GM03348 (cell line): ENCODE data around the gene STARD10.

Source experiments
- DNase-seq: peaks from one replicate; pipeline ENCODE4 v3.0.0; 2012; ENCODE audit warnings: low spot score

The STARD10 gene

DNA sequence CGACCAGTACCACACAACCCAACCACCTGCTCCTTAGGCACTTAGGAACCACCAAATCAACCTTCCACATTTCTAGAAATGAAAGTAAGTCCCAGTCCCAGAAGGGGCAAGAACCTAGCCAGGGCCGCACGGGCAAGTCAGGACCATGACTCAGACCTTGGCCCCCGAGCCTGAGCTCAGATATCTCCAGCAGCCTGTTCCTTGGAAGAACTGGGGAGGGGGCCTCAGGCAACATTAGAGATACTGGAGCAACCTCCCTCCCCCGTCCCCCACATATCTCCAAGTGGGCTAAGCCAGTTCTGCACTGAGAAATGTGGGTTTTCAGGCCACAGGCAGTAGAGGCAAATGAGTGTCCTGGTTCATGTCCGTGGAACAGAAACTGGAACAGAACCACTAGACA lies 49.4 kb downstream of the STARD10 start:
- no peak for DNase-seq

DNA sequence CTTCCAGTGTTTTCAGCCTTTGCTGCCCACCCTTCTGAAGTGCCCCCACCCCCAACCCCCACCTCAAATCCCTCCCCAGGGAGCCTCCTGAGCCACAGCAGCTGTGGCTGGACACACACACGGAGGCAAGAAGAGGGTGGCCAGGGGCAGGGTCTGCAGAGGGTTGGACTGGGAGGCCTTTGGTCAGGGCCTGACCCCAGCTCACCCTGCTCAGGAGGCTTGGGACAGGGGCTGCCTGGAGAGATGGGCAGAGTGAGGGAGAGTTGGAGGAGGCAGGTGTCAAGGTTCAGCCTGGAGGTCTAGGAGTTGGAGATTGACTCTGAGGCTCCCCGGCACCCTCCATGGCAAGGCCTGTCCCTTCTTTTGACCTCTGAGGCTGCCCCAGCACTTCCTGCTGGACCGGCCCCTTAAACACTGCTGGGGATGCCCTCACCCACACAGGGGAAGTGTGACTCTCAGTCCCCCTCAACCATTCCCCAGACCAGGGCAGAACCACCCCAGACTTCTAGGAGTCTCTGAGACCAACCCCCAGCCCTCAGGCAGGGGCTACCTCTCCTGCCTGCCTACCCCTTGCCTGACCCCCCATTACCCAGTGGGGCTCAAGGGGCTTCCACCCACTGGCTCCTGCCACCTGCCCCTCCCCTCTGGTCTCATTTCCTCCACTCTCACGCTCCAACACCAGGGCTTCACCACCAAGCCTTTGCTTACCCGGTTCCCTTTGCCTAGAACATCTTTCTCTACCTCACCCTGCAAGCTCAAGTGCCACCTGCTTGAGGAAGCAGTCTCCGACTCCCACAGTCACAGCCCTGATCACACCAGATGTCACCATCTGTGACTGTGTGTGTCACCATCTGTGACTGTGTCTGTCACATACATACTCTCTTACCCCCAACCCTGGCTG lies 50.3 kb downstream of the STARD10 start:
- no peak for DNase-seq

DNA sequence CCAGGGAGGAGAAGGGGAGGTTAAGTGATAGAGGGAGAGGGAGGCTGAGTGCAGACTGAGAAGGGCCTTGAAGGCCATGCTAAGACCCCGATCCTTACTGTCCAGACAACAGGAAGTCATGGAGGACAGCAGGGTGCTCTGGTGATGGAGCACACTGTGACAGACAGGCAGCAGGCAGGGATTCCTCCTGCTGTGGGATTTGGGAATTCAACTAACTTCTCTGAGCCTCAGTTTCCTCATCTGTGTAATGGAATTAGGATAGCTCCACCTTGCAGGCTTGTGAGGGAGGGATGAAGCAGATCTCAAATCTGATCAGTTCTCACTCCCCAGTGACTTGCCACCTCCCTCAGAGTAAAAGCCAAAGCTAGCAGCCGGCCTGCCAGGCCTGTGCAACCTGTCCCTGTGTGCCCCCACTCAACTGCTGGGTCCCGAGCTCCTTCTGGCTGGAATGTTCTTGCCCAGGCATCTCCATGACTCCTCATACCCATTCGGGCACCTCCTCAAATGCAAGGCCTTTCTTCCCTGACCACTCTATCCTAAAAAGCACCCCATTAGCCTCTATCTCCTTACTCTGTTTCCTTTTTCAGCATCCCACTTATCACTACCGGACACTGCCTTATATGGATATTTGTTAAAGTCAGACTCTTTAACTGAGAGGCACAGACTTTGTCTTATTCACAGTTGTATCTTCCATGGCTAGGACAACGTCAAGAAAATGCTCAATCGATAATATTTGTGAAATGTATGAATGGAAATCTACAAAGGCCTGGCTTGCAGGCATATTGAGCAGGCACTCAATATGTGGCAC lies 51.1 kb downstream of the STARD10 start:
- no peak for DNase-seq

- no peak for DNase-seq
These were observed 51.9 kb downstream of the STARD10 start for GRCh38 chr11:72741849-72742512.

GRCh38 chr11:72741429-72741833 lies 52.4 kb downstream of the STARD10 start:
- no peak for DNase-seq

GRCh38 chr11:72740562-72741428 lies 53.1 kb downstream of the STARD10 start:
- no peak for DNase-seq

GRCh38 chr11:72740060-72740424 lies 53.8 kb downstream of the STARD10 start:
- DNase-seq: no peak

DNA sequence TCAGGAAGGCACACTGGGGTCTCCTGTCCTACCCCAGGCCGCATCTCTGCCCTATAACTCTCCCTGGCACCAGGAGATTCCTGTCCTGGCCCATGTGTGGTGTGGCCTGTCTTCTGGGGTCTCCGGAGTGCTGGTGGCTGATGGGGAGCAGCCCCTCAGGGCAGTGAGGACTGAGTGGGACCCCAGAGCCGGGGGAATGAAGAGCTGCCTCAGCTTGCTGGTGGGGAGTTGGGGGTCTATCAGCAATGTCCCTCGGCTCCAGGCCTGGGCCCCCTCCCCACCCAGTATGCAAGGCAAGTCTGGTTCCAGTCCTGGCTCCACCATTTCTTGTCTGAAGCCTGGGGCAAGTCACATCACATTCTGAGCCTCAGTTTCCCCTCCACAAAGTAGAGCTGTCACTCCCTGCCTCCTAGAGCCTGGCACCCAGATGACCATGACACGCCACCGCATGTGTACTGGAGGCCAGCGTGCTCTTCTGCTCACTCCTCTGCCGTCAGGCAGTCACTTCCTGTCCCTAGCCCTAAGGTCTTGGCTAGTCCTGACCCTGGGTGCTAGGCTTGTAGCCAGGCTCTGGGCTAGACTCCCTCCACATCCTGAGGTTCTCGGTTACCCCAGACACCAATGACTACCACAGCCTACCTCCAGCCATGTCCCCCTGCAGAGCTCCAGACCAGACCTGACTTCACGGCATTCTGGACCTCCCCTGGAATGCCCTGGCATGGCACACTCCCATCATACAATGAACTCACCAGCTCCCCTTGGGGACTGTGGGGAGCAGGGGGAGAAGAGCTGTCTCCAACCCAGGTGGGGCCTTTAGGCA lies 54.4 kb downstream of the STARD10 start:
- DNase-seq: no peak

DNA sequence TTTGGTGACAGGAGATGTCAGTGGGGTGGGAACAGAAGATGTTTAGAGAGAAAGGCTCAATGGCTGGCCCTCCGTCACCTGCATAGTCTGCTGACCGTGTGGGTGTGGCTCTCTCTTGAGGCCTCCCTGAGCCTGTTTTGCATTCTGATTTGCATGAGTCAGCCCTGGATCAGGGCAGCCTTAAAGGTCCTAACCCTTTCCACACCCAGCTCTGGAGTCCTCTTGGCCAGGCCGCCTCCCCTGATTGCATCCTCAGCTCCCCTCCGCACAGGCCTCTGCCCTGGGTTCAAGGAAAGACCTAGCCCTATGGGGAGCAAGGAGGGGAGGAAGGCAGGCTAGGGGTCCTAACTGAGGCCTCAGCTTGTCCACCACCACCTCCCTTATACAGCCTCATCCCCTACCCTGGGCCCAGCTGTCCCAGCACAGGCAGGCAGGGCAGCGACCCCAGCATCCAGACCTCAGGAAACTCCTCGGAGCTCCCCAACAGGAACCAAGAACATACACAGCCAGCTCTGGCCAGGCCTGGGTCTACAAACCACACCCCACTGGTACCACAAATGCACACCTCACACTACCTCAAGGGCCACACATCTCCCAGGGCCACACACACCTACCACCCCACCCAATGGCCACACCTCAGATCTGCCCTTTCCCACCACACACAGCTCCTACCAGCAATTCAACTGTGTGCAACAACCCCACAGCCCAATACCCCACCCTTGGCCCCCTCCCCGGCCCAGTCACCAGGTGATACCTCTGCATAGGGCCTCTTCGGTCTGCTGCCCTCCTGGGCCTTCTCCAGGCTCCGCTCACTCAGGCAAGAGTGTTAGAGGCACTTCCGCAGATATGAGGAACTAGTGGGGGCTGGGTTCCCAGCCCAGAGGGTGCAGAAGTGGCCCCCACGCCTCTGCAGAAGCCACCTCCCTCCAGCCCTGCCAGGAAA lies 55.4 kb downstream of the STARD10 start:
- peak; percentile 72 for DNase-seq

DNA sequence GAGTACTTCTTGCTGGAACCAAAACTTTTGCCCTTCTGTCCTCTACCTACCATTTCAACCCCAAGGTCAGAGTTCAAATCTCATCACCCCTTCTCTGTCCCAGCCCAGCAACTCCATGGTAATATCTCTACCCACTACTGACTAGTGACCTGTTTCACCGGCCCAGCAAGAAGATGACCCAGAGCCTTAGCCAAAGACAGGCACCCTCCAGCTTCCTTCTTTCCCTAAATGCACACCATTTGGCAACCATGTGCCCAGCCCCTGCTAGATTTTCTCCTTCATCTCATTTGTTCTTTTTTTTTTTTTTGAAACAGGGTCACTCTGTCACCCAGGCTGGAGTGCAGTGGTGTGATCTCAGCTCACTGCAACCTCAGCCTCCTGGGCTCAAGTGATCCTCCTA lies 56.5 kb downstream of the STARD10 start:
- no peak for DNase-seq

GRCh38 chr11:72736452-72737069 lies 57.3 kb downstream of the STARD10 start:
- DNase-seq: peak; percentile 65

DNA sequence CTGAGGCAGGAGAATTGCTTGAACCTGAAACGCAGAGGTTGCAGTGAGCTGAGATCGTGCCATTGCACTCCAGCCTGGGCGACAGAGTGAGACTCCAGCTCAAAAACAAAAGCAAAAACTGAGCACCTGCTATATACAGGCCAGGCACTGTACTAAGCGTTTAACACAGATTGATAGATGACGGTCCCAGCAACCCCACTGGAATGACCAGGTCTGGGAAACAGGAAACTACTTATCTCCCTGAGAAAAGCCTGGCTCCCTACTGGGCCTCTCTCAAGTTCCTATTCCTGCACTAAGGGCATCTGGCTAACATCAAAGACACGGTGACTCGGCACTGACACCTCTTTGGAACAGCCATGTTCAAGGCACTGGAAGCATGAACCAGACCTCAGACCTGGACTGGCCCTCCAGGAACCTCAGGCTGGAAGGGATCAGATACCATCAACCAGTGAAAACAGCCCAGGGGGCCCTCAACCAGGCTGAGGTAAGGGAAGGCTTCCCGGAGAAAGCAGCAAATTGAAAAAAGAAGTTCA lies 58.3 kb downstream of the STARD10 start:
- DNase-seq: peak; percentile 31

DNA sequence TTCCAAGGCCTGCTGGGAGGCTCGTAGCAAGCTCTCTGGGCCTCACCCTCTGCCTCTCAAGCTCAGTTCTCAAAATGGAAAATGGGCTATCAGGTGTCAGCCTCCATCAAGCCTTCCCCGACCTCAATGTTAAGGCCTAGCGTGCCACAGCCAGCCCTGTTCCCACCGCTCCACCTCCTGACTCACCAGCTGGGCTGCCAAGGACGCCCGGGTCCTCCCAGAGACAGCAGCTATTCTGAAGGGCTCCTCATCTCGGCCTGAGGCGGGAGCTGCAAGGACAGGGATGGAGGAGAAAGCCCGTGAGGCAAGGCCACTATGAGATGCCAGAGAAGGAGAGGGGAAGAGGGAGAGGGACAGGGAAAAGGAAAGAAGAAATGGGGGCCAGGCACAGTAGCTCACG lies 61.5 kb downstream of the STARD10 start:
- DNase-seq: no peak

DNA sequence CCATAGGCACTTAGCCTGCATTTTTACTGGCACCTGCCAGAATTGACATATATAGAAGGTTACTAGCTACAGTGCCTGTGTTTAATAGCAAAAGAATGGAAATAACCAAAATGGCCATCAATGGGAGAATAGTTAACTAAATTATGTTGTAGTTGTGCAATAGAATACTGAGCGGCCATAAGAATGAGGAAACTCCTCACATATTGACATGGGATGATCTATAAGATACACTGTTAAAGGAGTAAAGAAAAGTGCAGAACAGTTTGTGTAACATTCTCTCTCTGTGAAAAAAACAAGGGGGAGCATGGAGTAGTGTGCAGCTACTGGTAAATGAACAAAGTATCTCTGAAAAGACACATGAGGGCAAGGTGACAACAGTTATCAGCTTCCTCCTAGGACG lies 63.1 kb downstream of the STARD10 start:
- DNase-seq: no peak

DNA sequence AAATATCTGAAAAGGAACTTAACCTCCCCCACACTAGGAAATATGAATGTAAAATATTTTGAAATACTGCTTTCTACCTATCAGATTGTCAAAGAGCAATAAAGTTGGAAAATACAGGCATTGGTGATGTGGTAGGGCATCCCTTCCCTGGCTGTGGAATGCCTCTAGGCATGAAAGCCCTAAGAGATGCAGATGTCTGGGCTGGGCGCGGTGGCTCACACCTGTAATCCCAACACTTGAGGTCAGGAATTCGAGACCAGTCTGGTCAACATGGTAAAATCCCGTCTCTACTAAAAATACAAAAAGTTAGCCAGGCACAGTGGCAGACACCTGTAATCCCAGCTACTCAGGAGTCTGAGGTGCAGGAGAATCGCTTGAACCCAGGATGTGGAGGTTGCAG lies 63.6 kb downstream of the STARD10 start:
- DNase-seq: no peak

DNA sequence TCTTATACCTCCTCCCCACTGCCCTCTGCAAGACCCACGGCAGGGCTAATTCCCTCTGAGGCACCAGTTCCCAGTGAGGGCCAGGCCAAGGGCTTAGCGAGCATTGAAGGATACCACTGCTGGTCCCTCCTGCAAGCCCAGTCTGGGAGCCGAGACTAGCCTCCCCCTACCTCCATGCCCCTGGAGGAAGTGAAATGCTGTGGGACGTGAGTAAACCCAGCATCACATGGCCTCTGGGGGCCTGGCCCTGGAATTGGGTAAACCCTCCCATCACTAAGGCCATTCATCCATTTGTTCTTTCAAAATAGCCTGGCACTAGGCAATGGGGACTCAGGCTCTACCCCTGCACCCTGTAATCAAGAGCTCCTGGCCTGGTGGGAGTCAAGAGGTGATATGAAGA lies 66.3 kb downstream of the STARD10 start:
- DNase-seq: no peak

GRCh38 chr11:72726266-72727220 lies 67.3 kb downstream of the STARD10 start:
- DNase-seq: no peak

GRCh38 chr11:72725724-72726028 lies 68.2 kb downstream of the STARD10 start:
- no peak for DNase-seq
